Caco-2 (cell line): ENCODE measurements around the gene RBP5. TPM values are rescaled to one million over a fixed set of nuclear protein-coding genes. Genes with fewer than 3 reads are reported as not detected.

Experiments used
- BruUV-seq: library from RNA; stranded (reverse); fragments of 400-500 nt; replicated peaks from 2 replicates; lab custom pipeline; 2021; lab: Mats Ljungman, UMichigan
- CTCF ChIA-PET: fragments of 300-600 bp; sonication (Branson Sonifier 250); formaldehyde crosslinking; loops from one replicate; lab custom pipeline; 2022; ENCODE audit warnings: antibody characterized with exemption; lab: Charles Lee
- POLR2A ChIA-PET: fragments of 300-600 bp; sonication (Branson Sonifier 250); formaldehyde crosslinking; loops from one replicate; lab custom pipeline; 2022; ENCODE audit warnings: antibody characterized with exemption; lab: Charles Lee
- DNase-seq, 2 experiments: peaks; one replicate each; pipeline versions ENCODE4 v3.0.0 to v3.0.0-alpha.2; 2020 to 2022
- H3K27me3 ChIP-seq: replicated peaks from 2 replicates; pipeline ENCODE4 v1.6.0; 2011; ENCODE audit warnings: low read length; ENCODE audit not compliant: control insufficient read depth, insufficient read depth
- H3K36me3 ChIP-seq: 2 replicates; pipeline ENCODE4 v1.5.1; 2011; ENCODE audit warnings: low read length; ENCODE audit not compliant: control insufficient read depth, insufficient read depth
- H3K4me1 ChIP-seq: fragments of 250-450 bp; sonication (Bioruptor Pico); 2 replicates; pipeline ENCODE4 v1.5.1; 2020; ENCODE audit warnings: mild to moderate bottlenecking
- H3K4me3 ChIP-seq: 2 replicates; pipeline ENCODE4 v1.5.1; 2011; ENCODE audit warnings: low read depth, mild to moderate bottlenecking, control low read depth, low read length
- H3K9me3 ChIP-seq: fragments of 250-450 bp; sonication (Bioruptor Pico); 2 replicates; pipeline ENCODE4 v1.5.1; 2020; ENCODE audit warnings: mild to moderate bottlenecking, moderate library complexity
- H3K27ac Mint-ChIP-seq: one replicate; pipeline ENCODE4 v1.8.0; 2022; ENCODE audit warnings: mixed read lengths; ENCODE audit not compliant: unreplicated experiment
- H3K27me3 Mint-ChIP-seq: one replicate; pipeline ENCODE4 v1.8.0; 2022; ENCODE audit warnings: mixed read lengths; ENCODE audit not compliant: insufficient read depth, unreplicated experiment
- H3K36me3 Mint-ChIP-seq: one replicate; pipeline ENCODE4 v1.8.0; 2022; ENCODE audit warnings: mild to moderate bottlenecking, mixed read lengths; ENCODE audit not compliant: insufficient read depth, unreplicated experiment
- H3K4me1 Mint-ChIP-seq: one replicate; pipeline ENCODE4 v1.8.0; 2022; ENCODE audit warnings: low read depth, mixed read lengths; ENCODE audit not compliant: unreplicated experiment
- H3K4me3 Mint-ChIP-seq: one replicate; pipeline ENCODE4 v1.8.0; 2022; ENCODE audit warnings: mild to moderate bottlenecking, moderate library complexity, mixed read lengths; ENCODE audit not compliant: unreplicated experiment
- H3K9me3 Mint-ChIP-seq: one replicate; pipeline ENCODE4 v1.8.0; 2022; ENCODE audit warnings: mixed read lengths; ENCODE audit not compliant: unreplicated experiment
- intact Hi-C: fragments of 100-400 bp; cut with micrococcal nuclease; formaldehyde crosslinking; loops from one replicate; pipeline ENCODE4 v1.10.0; 2022; ENCODE audit not compliant: unreplicated experiment
- total RNA-seq: library from RNA; stranded (reverse); gene quantifications from 2 replicates; pipeline ENCODE4 v1.2.3, GENCODE V29; 2022
- TF ChIP-seq, protein P1 (sequence below), 2 experiments: fragments of 200-600 bp in 1 of 2; IDR thresholded peaks; 1 replicate in 1 of 2; 2 replicates in 1 of 2; pipeline versions ENCODE4 v1.5.1 to v1.8.0; 2011 to 2022; ENCODE audit warnings: antibody characterized with exemption in 1 of 2, control low read depth in 1 of 2, inconsistent platforms in 1 of 2, low read depth in 1 of 2, low read length in 1 of 2, mild to moderate bottlenecking in 1 of 2, moderate library complexity in 1 of 2; ENCODE audit not compliant: insufficient read depth in 1 of 2, severe bottlenecking in 1 of 2, unreplicated experiment in 1 of 2

The RBP5 gene
- total RNA-seq, 1 experiment from 2014 or later: 1.8 TPM

DNA sequence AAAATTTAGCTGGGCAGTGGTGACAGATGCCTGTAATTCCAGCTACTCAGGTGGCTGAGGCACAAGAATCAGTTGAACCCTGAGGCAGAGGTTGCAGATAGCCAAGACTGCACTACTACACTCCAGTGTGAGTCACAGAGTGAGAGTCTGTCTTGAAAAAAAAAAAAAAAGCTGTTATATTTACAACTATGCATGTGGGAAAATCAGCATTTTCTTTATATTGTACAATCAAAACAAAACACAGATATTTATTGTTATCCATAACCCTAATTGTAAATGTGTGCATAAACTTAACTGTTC lies 48.9 kb downstream of the RBP5 start:
- no peak overlapping the region for H3K4me3 Mint-ChIP-seq
- no peak overlapping the region for H3K4me3 ChIP-seq
- no peaks in the 10 kb centered on the region for H3K36me3 ChIP-seq
- TF ChIP-seq, protein P1, sequence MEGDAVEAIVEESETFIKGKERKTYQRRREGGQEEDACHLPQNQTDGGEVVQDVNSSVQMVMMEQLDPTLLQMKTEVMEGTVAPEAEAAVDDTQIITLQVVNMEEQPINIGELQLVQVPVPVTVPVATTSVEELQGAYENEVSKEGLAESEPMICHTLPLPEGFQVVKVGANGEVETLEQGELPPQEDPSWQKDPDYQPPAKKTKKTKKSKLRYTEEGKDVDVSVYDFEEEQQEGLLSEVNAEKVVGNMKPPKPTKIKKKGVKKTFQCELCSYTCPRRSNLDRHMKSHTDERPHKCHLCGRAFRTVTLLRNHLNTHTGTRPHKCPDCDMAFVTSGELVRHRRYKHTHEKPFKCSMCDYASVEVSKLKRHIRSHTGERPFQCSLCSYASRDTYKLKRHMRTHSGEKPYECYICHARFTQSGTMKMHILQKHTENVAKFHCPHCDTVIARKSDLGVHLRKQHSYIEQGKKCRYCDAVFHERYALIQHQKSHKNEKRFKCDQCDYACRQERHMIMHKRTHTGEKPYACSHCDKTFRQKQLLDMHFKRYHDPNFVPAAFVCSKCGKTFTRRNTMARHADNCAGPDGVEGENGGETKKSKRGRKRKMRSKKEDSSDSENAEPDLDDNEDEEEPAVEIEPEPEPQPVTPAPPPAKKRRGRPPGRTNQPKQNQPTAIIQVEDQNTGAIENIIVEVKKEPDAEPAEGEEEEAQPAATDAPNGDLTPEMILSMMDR (IDR thresholded peaks at IDR 0.05; ENCODE audit: insufficient read depth in 1 of 2, low read depth in 1 of 2, low read length in 1 of 2, severe bottlenecking in 1 of 2, unreplicated experiment in 1 of 2): no peak
- H3K4me1 Mint-ChIP-seq: peaks cover 7% of the 10 kb centered on the region
- peaks cover 21% of the 10 kb centered on the region for H3K4me1 ChIP-seq
- no peaks in the 10 kb centered on the region for H3K27me3 Mint-ChIP-seq
- H3K9me3 ChIP-seq: no peaks in the 10 kb centered on the region
- no peak for DNase-seq
- no peak overlapping the region for H3K27ac Mint-ChIP-seq
- intact Hi-C loops: no loop called here
- H3K36me3 Mint-ChIP-seq: peaks cover 4% of the 10 kb centered on the region
- ChIA-PET POLR2A (interaction anchor here (0.5 to 0.7 kb wide), 4 partner anchors 11 to 99 kb away, joined by 3 to 6 read pairs (median 3); no protein-coding TSS in a partner anchor), CTCF (interaction anchor here (0.7 to 2.3 kb wide), 4 partner anchors 19 to 118 kb away, joined by 3 to 9 read pairs (median 3); partner anchors contain the start of gene C1S)
- peaks cover 12% of the 10 kb centered on the region for H3K9me3 Mint-ChIP-seq
- no TSS peak for BruUV-seq
- H3K27me3 ChIP-seq: no peaks in the 10 kb centered on the region

DNA sequence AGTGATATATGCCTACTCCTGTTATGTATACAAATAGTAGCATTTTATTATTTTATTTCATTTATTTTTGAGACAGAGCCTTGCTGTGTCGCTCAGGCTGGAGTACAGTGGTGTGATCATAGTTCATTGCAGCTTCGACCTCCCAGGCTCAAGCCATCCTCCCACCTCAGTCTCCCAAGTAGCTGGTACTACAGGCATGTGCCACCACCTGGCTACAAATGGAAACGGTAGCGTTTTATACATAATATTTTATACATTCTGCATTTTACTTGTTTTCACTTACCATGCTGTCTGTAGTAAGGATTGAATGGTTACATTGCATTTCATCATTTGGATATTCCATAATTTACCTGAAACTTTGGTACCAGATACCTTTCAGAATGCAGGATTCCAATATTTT lies 50.5 kb downstream of the RBP5 start:
- no peaks in the 10 kb centered on the region for H3K36me3 ChIP-seq
- POLR2A ChIA-PET: no interaction called here
- no peak overlapping the region for H3K27ac Mint-ChIP-seq
- H3K27me3 ChIP-seq: no peaks in the 10 kb centered on the region
- H3K36me3 Mint-ChIP-seq: peaks cover 3% of the 10 kb centered on the region
- H3K9me3 ChIP-seq: no peaks in the 10 kb centered on the region
- no peak overlapping the region for H3K4me3 ChIP-seq
- no peak overlapping the region for H3K4me3 Mint-ChIP-seq
- H3K27me3 Mint-ChIP-seq: no peaks in the 10 kb centered on the region
- peaks cover 7% of the 10 kb centered on the region for H3K4me1 Mint-ChIP-seq
- BruUV-seq: no TSS peak
- H3K9me3 Mint-ChIP-seq: peaks cover 6% of the 10 kb centered on the region
- intact Hi-C loops: no loop called here
- peaks cover 21% of the 10 kb centered on the region for H3K4me1 ChIP-seq
- no peak for DNase-seq
- TF ChIP-seq, protein P1 (IDR thresholded peaks at IDR 0.05; ENCODE audit: insufficient read depth in 1 of 2, low read depth in 1 of 2, low read length in 1 of 2, severe bottlenecking in 1 of 2, unreplicated experiment in 1 of 2): no peak
- CTCF ChIA-PET: no interaction called here

DNA sequence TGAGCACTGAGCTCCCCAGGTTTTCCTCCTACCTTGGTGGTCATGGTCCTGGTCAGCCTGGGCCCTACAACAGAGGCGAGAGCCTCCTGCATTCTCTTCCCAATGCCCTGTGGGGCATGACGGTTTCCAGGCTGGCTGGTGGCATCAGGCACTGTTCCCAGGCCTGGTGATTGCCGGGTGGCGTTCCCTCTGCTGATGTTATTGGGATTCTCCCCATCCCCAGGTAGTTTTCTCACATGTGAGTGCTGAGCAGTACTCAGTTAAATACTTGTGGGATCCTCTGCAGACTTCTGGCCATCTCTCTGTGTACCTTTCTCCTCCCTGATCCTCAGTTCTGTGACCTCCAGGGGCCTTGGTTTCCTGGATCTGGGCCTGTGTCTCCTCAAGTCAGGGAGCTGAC lies 52.2 kb downstream of the RBP5 start:
- Mint-ChIP-seq H3K4me3 (no peak overlapping the region), H3K4me1 (peaks cover 5% of the 10 kb centered on the region), H3K9me3 (no peaks in the 10 kb centered on the region), H3K27ac (no peak overlapping the region), H3K27me3 (no peaks in the 10 kb centered on the region), H3K36me3 (no peaks in the 10 kb centered on the region)
- POLR2A ChIA-PET: no interaction called here
- no peaks in the 10 kb centered on the region for H3K27me3 ChIP-seq
- DNase-seq: no peak
- no peak overlapping the region for H3K4me3 ChIP-seq
- no TSS peak for BruUV-seq
- no peaks in the 10 kb centered on the region for H3K9me3 ChIP-seq
- peaks cover 19% of the 10 kb centered on the region for H3K4me1 ChIP-seq
- intact Hi-C loops: no loop called here
- TF ChIP-seq, protein P1 (IDR thresholded peaks at IDR 0.05; ENCODE audit: insufficient read depth in 1 of 2, low read depth in 1 of 2, low read length in 1 of 2, severe bottlenecking in 1 of 2, unreplicated experiment in 1 of 2): no peak
- CTCF ChIA-PET: interaction anchor here (1.2 kb wide), 1 partner anchor 33 kb away, joined by 3 read pairs; no protein-coding TSS in a partner anchor
- H3K36me3 ChIP-seq: no peaks in the 10 kb centered on the region
